Tibial artery (tissue), 4 donors: ENCODE data around the gene CDR2.

Experiments used
- DNase-seq, 2 donors: peaks; one replicate each; pipeline ENCODE4 v3.0.0-alpha.2; 2019
- H3K27ac ChIP-seq, 2 donors: fragments of 200-600 bp; sonication (generic) in 1 of 2; 1 replicate in 1 of 2; 2 replicates in 1 of 2; pipeline ENCODE4 v1.5.1; 2018 to 2019; ENCODE audit warnings: mild to moderate bottlenecking in 1 of 2
- H3K27me3 ChIP-seq, 2 donors: fragments of 200-600 bp; sonication (generic) in 1 of 2; one replicate each; pipeline versions ENCODE4 v1.5.1 to v1.6.0; 2016 to 2019
- H3K36me3 ChIP-seq, 3 donors: fragments of 200-600 bp; sonication (generic) in 2 of 3; one replicate each; pipeline ENCODE4 v1.5.1; 2016 to 2019; ENCODE audit warnings: mild to moderate bottlenecking in 2 of 3
- H3K4me1 ChIP-seq, 4 donors: fragments of 200-600 bp; sonication (generic) in 2 of 4; 1 replicate in 3 of 4; 2 replicates in 1 of 4; pipeline ENCODE4 v1.5.1; 2016 to 2019
- H3K4me3 ChIP-seq, 2 donors: fragments of 200-600 bp; sonication (generic) in 1 of 2; 1 replicate in 1 of 2; 2 replicates in 1 of 2; pipeline ENCODE4 v1.5.1; 2018 to 2019; ENCODE audit warnings: mild to moderate bottlenecking in 2 of 2
- H3K9me3 ChIP-seq, 3 donors: fragments of 200-600 bp; sonication (generic) in 1 of 3; one replicate each; pipeline ENCODE4 v1.5.1; 2016 to 2019
- CTCF ChIP-seq, 2 experiments: fragments of 200-600 bp in 1 of 2; fragments of 450-650 bp in 1 of 2; IDR thresholded peaks; one replicate each; pipeline ENCODE4 v1.5.1; 2017 to 2019; ENCODE audit warnings: antibody characterized with exemption in 2 of 2, mild to moderate bottlenecking in 1 of 2, moderate library complexity in 1 of 2
- intact Hi-C: fragments of 100-400 bp; cut with DNase I; formaldehyde crosslinking; loops from one replicate; pipeline ENCODE4 v1.15.0; 2023; ENCODE audit warnings: low total_unique reads

CDR2 gene

GRCh38 chr16:22330326-22330725, 44.1 kb downstream of the CDR2 start:
- H3K4me3 ChIP-seq = no peak overlapping the region
- TF ChIP-seq CTCF (IDR thresholded peaks at IDR 0.05) = no peak
- intact Hi-C loops = no loop called here
- no peaks in the 10 kb centered on the region for H3K27me3 ChIP-seq
- no peaks in the 10 kb centered on the region for H3K9me3 ChIP-seq
- DNase-seq = no peak
- no peak overlapping the region for H3K27ac ChIP-seq
- H3K4me1 ChIP-seq = no peaks in the 10 kb centered on the region
- peaks cover 45 to 94% (median 83%) of the 10 kb centered on the region in 3 donors for H3K36me3 ChIP-seq

DNA sequence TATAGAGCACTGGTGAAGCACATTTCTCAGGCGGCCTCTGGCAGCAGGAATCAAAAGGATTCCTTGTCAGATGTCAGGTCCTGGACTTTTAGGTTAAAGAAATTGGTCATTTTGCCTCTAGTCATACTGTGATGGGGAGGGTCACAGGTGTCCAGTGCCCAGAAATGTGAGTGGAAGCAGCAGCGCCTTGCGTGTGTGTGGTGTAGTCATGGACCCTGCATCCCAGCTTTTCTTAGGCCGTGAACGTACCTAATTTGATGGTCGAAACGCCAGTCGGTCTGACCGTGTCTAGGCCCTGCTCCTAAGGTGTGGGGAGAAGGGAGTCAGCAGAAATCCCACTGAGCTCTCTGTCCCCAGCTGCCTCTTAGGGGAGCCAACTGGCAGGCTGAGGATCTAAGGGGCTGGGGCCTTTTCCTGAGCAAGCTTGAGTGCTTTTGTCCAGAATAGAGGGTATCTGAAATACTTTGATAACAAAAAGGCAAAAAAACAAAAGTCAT, 45.2 kb downstream of the CDR2 start:
- no peak for DNase-seq
- H3K9me3 ChIP-seq = no peaks in the 10 kb centered on the region
- no peak for TF ChIP-seq CTCF (IDR thresholded peaks at IDR 0.05)
- H3K27ac ChIP-seq = no peak overlapping the region
- intact Hi-C loops = no loop called here
- H3K36me3 ChIP-seq = peaks cover 47 to 94% (median 84%) of the 10 kb centered on the region in 3 donors
- no peaks in the 10 kb centered on the region for H3K27me3 ChIP-seq
- H3K4me3 ChIP-seq = no peak overlapping the region
- H3K4me1 ChIP-seq = no peaks in the 10 kb centered on the region

DNA sequence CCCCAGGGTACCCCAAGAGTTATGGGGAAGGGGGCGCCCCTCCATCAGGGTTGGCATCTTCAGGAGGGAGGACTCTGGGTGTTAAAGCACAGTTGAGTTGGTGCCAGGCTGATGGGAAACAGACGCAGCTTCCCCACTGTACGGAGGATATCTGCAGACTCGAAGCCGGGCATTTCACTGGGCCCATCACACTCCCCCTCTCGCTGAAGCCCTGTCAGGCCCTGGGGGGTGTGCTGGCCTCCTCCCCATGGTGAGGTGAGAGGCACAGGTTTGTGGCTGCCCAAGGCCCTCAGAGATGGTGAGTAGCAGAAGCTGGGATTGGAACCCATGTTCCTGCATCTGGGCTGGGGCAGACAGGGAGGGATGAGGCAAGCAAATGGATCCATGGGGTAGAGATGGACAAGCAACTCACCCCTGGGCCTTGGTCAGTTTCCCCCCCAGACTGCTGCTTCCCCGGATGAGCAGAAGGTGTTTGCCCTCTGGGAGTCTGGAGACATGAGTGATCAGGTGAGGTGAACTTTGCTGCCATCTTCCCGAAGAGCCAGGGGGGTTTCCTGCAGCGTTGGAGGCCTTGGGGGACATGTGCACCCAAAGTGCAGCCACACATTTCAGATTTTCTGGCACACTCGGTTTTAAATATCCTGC, 46.2 kb downstream of the CDR2 start:
- Histone ChIP-seq H3K9me3 (no peaks in the 10 kb centered on the region), H3K27ac (no peak overlapping the region), H3K4me1 (no peaks in the 10 kb centered on the region), H3K27me3 (no peaks in the 10 kb centered on the region), H3K36me3 (peaks cover 39 to 94% (median 84%) of the 10 kb centered on the region in 3 donors), H3K4me3 (no peak overlapping the region)
- DNase-seq = no peak
- intact Hi-C loops = no loop called here
- TF ChIP-seq CTCF (IDR thresholded peaks at IDR 0.05) = no peak

- no peak for DNase-seq
- Histone ChIP-seq H3K4me1 (no peaks in the 10 kb centered on the region), H3K36me3 (peaks cover 35 to 94% (median 87%) of the 10 kb centered on the region in 3 donors), H3K27me3 (no peaks in the 10 kb centered on the region), H3K4me3 (no peak overlapping the region), H3K27ac (no peak overlapping the region), H3K9me3 (no peaks in the 10 kb centered on the region)
- intact Hi-C loops = no loop called here
- no peak for TF ChIP-seq CTCF (IDR thresholded peaks at IDR 0.05)
These were observed 47.0 kb downstream of the CDR2 start for GRCh38 chr16:22327446-22327775.

- TF ChIP-seq CTCF (IDR thresholded peaks at IDR 0.05) = no peak
- DNase-seq = no peak
- no peaks in the 10 kb centered on the region for H3K9me3 ChIP-seq
- no peaks in the 10 kb centered on the region for H3K4me1 ChIP-seq
- intact Hi-C loops = no loop called here
- no peak overlapping the region for H3K27ac ChIP-seq
- H3K4me3 ChIP-seq = no peak overlapping the region
- no peaks in the 10 kb centered on the region for H3K27me3 ChIP-seq
- H3K36me3 ChIP-seq = peaks cover 30 to 94% (median 86%) of the 10 kb centered on the region in 3 donors
These were observed 47.5 kb downstream of the CDR2 start for GRCh38 chr16:22326771-22327445.
